AG09309 (cell line): ENCODE results near the gene PCDHGA8.
A peak's percentile ranks its signal among the peaks of the same experiment; 100 is the strongest.
"Not testable (repeated sequence)": the region's sequence is repeated elsewhere in the genome, so short reads cannot be mapped to it uniquely, and the experiment has no call there.

ENCODE experiments used
- DNase-seq: peaks from one replicate; pipeline ENCODE4 v3.0.0-alpha.2; 2010; ENCODE audit warnings: low read depth
- H3K4me3 ChIP-seq: 2 replicates; pipeline ENCODE4 v1.5.1; 2011; ENCODE audit warnings: mild to moderate bottlenecking, low read depth, low read length, moderate library complexity; ENCODE audit not compliant: control insufficient read depth
- CTCF ChIP-seq: IDR thresholded peaks from 2 replicates; pipeline ENCODE4 v1.5.1; 2011; ENCODE audit warnings: mild to moderate bottlenecking, low read depth, low read length, inconsistent platforms; ENCODE audit not compliant: insufficient read depth, control insufficient read depth; ENCODE audit errors: missing control alignments

PCDHGA8 gene

GRCh38 chr5:141369994-141370848, 22.2 kb upstream of the PCDHGA8 start, which contains the start of gene PCDHGB3:
Gene PCDHGB3, plus strand, starts transcription at chr5:141370242. Its CDS starts 153 bp downstream, at chr5:141370395.
- DNase-seq, result no peak
- TF ChIP-seq CTCF, result peak; percentile 63
- peak within 1 kb of the TSS; percentile 32 for H3K4me3 ChIP-seq

DNA sequence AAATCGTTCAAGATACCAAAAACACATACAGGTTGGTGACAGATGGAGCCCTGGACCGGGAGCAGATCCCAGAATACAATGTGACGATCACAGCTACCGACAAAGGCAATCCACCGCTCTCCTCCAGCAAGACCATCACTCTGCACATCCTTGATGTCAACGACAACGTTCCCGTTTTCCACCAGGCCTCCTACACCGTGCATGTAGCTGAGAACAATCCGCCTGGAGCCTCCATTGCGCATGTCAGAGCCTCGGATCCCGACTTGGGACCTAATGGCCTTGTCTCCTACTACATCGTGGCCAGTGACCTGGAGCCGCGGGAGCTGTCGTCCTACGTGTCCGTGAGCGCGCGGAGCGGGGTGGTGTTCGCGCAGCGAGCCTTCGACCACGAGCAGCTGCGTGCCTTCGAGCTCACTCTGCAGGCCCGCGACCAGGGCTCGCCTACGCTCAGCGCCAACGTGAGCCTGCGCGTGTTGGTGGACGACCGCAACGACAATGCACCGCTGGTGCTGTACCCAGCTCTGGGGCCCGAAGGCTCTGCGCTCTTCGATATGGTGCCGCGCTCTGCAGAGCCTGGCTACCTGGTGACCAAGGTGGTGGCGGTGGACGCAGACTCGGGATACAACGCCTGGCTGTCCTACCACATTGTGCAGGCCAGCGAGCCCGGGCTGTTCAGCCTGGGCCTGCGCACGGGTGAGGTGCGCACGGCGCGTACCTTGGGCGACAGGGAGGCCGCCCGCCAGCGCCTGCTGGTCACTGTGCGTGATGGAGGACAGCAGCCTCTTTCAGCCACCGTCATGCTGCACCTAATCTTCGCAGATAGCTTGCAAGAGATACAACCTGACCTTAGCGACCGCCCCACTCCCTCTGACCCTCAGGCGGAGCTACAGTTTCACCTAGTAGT, 20.6 kb upstream of the PCDHGA8 start:
- DNase-seq, result no peak
- no peak for TF ChIP-seq CTCF
- no peak overlapping the region for H3K4me3 ChIP-seq

- TF ChIP-seq CTCF, result peak; percentile 66
- DNase-seq, result no peak
- peak within 1 kb of the TSS; percentile 39 for H3K4me3 ChIP-seq
Measured at GRCh38 chr5:141373673-141374317, 18.6 kb upstream of the PCDHGA8 start, which contains the start of gene PCDHGA6. Gene PCDHGA6, plus strand, starts transcription at chr5:141373891. Its CDS starts 193 bp downstream, at chr5:141374084.

GRCh38 chr5:141374627-141375026, 17.8 kb upstream of the PCDHGA8 start:
- no peak for TF ChIP-seq CTCF

DNA sequence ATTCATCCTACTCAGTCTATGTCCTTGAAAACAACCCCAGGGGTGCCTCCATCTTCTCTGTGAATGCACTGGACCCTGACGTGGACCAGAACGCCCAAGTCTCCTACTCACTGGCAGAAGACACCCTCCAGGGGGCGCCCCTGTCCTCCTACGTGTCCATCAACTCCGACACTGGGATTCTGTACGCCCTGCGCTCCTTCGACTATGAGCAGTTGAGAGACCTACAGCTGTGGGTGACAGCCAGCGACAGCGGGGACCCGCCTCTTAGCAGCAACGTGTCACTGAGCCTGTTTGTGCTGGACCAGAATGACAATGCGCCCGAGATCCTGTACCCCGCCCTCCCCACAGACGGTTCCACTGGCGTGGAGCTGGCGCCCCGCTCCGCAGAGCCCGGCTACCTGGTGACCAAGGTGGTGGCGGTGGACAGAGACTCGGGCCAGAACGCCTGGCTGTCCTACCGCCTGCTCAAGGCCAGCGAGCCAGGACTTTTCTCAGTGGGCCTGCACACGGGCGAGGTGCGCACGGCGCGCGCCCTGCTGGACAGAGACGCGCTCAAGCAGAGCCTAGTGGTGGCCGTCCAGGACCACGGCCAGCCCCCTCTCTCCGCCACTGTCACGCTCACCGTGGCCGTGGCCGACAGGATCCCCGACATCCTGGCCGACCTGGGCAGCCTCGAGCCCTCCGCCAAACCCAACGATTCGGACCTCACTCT, 16.8 kb upstream of the PCDHGA8 start:
- peak; percentile 17 for TF ChIP-seq CTCF
- not testable (repeated sequence) for H3K4me3 ChIP-seq, DNase-seq

More at GRCh38 chr5:141374627-141375026, 17.8 kb upstream of the PCDHGA8 start:
- no peak for DNase-seq
- H3K4me3 ChIP-seq, result no peak overlapping the region; the same call in 1 of the 2 replicates
